HEK293 (cell line): ENCODE data around the gene ZNF821.

Source experiments
- CTCF ChIA-PET: fragments of 350-600 bp; formaldehyde crosslinking; extraction: SDS; loops from one replicate; lab custom pipeline; 2021; ENCODE audit warnings: antibody characterized with exemption; lab: Yijun Ruan, JAX
- POLR2A ChIA-PET: fragments of 300-600 bp; formaldehyde crosslinking; extraction: SDS; loops from one replicate; lab custom pipeline; 2020; ENCODE audit warnings: antibody characterized with exemption, inconsistent platforms; lab: Yijun Ruan, JAX
- H3K27ac ChIP-seq: fragments of 200-500 bp; sonication (Bioruptor generic); 2 replicates; pipeline ENCODE4 v1.5.1; 2014; ENCODE audit warnings: low read depth, low read length, control low read depth, inconsistent platforms; ENCODE audit errors: extremely low read depth
- H3K36me3 ChIP-seq, 2 experiments: fragments of 200-500 bp in 1 of 2; sonication (Bioruptor generic) in 1 of 2; 1 replicate in 1 of 2; 2 replicates in 1 of 2; pipeline ENCODE4 v1.5.1; 2014 to 2017; ENCODE audit warnings: inconsistent platforms in 2 of 2, low read length in 2 of 2; ENCODE audit not compliant: control insufficient read depth in 2 of 2, insufficient read depth in 1 of 2
- H3K4me1 ChIP-seq: fragments of 200-500 bp; sonication (Bioruptor generic); 2 replicates; pipeline ENCODE4 v1.5.1; 2014; ENCODE audit warnings: mild to moderate bottlenecking, low read length, inconsistent platforms; ENCODE audit not compliant: control insufficient read depth, insufficient read depth
- H3K4me3 ChIP-seq: 2 replicates; pipeline ENCODE4 v1.5.1; 2011; ENCODE audit warnings: low read depth, mild to moderate bottlenecking, control low read depth, low read length, moderate library complexity
- H3K9me3 ChIP-seq: fragments of 200-500 bp; sonication (Bioruptor generic); 2 replicates; pipeline ENCODE4 v1.5.1; 2014; ENCODE audit warnings: low read depth, low read length, inconsistent platforms; ENCODE audit not compliant: control insufficient read depth, insufficient read depth
- GFI1B ChIP-seq: fragments of 450-650 bp; formaldehyde crosslinking; IDR thresholded peaks from 2 replicates; pipeline ENCODE4 v1.5.1; 2016; ENCODE audit warnings: missing biosample characterization, missing genetic modification characterization
- REPIN1 ChIP-seq: fragments of 450-650 bp; formaldehyde crosslinking; IDR thresholded peaks from 2 replicates; pipeline ENCODE4 v1.5.1; 2017; ENCODE audit warnings: missing biosample characterization, missing genetic modification characterization, low read depth
- YY2 ChIP-seq: fragments of 450-650 bp; formaldehyde crosslinking; IDR thresholded peaks from 2 replicates; pipeline ENCODE4 v1.5.1; 2016; ENCODE audit warnings: missing biosample characterization, missing genetic modification characterization
- ZNF155 ChIP-seq: fragments of 450-650 bp; formaldehyde crosslinking; IDR thresholded peaks from 2 replicates; pipeline ENCODE4 v1.5.1; 2016; ENCODE audit warnings: missing biosample characterization, missing genetic modification characterization
- ZNF19 ChIP-seq: fragments of 450-650 bp; formaldehyde crosslinking; IDR thresholded peaks from 2 replicates; pipeline ENCODE4; 2016; ENCODE audit warnings: missing biosample characterization, missing genetic modification characterization, low read depth
- ZNF214 ChIP-seq: fragments of 450-650 bp; formaldehyde crosslinking; IDR thresholded peaks from 2 replicates; pipeline ENCODE4 v1.5.1; 2017; ENCODE audit warnings: missing biosample characterization, mild to moderate bottlenecking, missing genetic modification characterization, borderline replicate concordance
- ZNF292 ChIP-seq: fragments of 450-650 bp; formaldehyde crosslinking; IDR thresholded peaks from 2 replicates; pipeline ENCODE4 v1.5.1; 2016; ENCODE audit warnings: low read depth, missing biosample characterization, missing genetic modification characterization, borderline replicate concordance
- ZNF341 ChIP-seq: fragments of 450-650 bp; formaldehyde crosslinking; IDR thresholded peaks from 2 replicates; pipeline ENCODE4; 2016; ENCODE audit warnings: low read depth, missing biosample characterization, missing genetic modification characterization
- ZNF37A ChIP-seq: fragments of 450-650 bp; IDR thresholded peaks from 2 replicates; pipeline ENCODE4 v1.5.1; 2018; ENCODE audit warnings: missing biosample characterization, missing genetic modification characterization
- ZNF416 ChIP-seq: fragments of 450-650 bp; formaldehyde crosslinking; IDR thresholded peaks from 2 replicates; pipeline ENCODE4 v1.5.1; 2016; ENCODE audit warnings: missing biosample characterization, missing genetic modification characterization
- ZNF558 ChIP-seq: fragments of 450-650 bp; formaldehyde crosslinking; IDR thresholded peaks from 2 replicates; pipeline ENCODE4 v1.5.1; 2016; ENCODE audit warnings: missing biosample characterization, missing genetic modification characterization
- ZNF571 ChIP-seq: fragments of 450-650 bp; formaldehyde crosslinking; IDR thresholded peaks from 2 replicates; pipeline ENCODE4 v1.5.0; 2017; ENCODE audit warnings: missing biosample characterization, missing genetic modification characterization
- ZNF747 ChIP-seq: fragments of 450-650 bp; formaldehyde crosslinking; IDR thresholded peaks from 2 replicates; pipeline ENCODE4 v1.5.1; 2016; ENCODE audit warnings: missing biosample characterization, missing genetic modification characterization
- TF ChIP-seq, protein P1 (sequence below): fragments of 450-650 bp; IDR thresholded peaks from 2 replicates; pipeline ENCODE4 v1.5.1; 2018; ENCODE audit warnings: missing biosample characterization, missing genetic modification characterization
- TF ChIP-seq, protein P2 (sequence below): fragments of 450-650 bp; formaldehyde crosslinking; IDR thresholded peaks from 2 replicates; pipeline ENCODE4 v1.5.1; 2017; ENCODE audit warnings: missing biosample characterization, missing genetic modification characterization
- TF ChIP-seq, protein P3 (sequence below): fragments of 450-650 bp; formaldehyde crosslinking; IDR thresholded peaks from 2 replicates; pipeline ENCODE4 v1.5.1; 2017; ENCODE audit warnings: missing biosample characterization, missing genetic modification characterization
- TF ChIP-seq, protein P4 (sequence below): fragments of 450-650 bp; formaldehyde crosslinking; optimal IDR thresholded peaks from 2 replicates; pipeline ENCODE3; 2016; ENCODE audit warnings: missing biosample characterization, mild to moderate bottlenecking, missing genetic modification characterization

ZNF821 gene

DNA sequence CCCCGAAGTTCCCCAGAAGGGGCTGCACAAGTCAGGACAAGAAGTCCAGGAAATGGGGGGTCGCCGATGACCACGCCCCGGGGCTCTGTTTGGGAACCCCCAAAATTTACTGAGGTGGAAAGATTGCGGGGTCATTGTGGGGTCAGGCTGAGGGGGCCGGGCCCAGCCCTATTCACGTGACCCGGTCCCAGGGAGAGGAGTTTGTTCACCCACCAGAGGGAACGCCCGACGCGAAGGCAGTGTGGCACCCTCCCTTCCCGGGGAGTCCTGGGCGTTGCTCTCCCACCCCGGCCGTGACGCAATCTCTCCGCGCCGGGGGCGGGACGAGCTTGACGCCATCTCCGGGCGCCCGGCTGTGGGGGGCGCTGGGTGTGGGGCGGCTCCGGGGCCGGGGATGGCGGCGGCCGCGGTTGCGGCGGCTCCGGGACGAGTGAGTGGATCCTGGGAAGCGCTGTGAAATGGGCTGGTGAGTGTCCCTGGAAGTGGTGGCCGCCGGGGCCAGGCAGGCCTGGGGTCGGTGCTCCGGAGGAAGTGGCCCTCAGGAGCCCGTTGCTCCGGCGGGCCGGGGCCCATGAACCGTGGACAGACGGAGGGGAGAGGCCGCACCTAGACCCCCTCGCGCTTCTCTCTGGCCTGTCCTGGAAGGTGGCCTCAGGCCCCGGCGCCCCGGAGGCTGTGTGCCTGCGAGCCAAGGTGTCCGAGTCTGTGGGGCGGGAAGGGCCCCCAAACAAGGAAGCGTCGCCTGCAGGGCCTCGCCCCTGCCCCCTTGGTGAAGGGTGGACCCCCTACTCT lies 38.1 kb downstream of the ZNF821 start, which contains the start of gene ATXN1L (continued):
- TF ChIP-seq, protein P1, sequence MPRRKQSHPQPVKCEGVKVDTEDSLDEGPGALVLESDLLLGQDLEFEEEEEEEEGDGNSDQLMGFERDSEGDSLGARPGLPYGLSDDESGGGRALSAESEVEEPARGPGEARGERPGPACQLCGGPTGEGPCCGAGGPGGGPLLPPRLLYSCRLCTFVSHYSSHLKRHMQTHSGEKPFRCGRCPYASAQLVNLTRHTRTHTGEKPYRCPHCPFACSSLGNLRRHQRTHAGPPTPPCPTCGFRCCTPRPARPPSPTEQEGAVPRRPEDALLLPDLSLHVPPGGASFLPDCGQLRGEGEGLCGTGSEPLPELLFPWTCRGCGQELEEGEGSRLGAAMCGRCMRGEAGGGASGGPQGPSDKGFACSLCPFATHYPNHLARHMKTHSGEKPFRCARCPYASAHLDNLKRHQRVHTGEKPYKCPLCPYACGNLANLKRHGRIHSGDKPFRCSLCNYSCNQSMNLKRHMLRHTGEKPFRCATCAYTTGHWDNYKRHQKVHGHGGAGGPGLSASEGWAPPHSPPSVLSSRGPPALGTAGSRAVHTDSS (tag by site-specific recombination), result no peak
- no peak for TF ChIP-seq ZNF341
- TF ChIP-seq GFI1B (tag by site-specific recombination), result no peak
- no peak for TF ChIP-seq REPIN1
- no peak for TF ChIP-seq ZNF558
- TF ChIP-seq ZNF571, result no peak
- no peak for TF ChIP-seq ZNF292 (tag by site-specific recombination)
- TF ChIP-seq, protein P2, sequence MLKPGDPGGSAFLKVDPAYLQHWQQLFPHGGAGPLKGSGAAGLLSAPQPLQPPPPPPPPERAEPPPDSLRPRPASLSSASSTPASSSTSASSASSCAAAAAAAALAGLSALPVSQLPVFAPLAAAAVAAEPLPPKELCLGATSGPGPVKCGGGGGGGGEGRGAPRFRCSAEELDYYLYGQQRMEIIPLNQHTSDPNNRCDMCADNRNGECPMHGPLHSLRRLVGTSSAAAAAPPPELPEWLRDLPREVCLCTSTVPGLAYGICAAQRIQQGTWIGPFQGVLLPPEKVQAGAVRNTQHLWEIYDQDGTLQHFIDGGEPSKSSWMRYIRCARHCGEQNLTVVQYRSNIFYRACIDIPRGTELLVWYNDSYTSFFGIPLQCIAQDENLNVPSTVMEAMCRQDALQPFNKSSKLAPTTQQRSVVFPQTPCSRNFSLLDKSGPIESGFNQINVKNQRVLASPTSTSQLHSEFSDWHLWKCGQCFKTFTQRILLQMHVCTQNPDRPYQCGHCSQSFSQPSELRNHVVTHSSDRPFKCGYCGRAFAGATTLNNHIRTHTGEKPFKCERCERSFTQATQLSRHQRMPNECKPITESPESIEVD (tag by site-specific recombination), result no peak

DNA sequence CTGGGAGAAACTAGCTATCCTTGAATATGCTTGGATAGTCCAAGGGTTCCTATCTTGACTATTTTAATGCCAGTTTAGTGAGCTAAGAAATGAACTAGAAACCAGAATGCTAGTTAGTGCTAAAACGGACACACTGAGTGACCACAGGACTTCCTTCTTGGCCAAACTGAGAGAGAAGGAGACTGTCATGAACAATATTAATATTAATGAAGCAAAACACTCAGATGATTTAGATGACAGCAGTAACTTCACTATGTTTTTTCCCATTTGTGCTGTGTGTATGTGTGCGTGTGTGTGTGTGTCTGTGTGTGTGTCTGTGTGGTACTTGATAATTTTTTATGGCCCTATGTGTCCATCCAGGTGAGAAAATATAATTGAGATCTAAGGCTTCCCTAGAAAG lies 40.4 kb downstream of the ZNF821 start:
- H3K4me3 ChIP-seq, result no peak overlapping the region
- peaks cover 9% of the 10 kb centered on the region; the same call in 1 of the 2 replicates for H3K4me1 ChIP-seq
- no peaks in the 10 kb centered on the region for H3K9me3 ChIP-seq
- no peak overlapping the region for H3K27ac ChIP-seq
- CTCF ChIA-PET, result interaction anchor here (1.0 kb wide), 1 partner anchor 39 kb away, joined by 4 read pairs; no protein-coding TSS in a partner anchor
- POLR2A ChIA-PET, result interaction anchor here (0.6 kb wide), 1 partner anchor 57 kb away, joined by 3 read pairs; no protein-coding TSS in a partner anchor
- no peak for TF ChIP-seq ZNF416 (tag by site-specific recombination)
- TF ChIP-seq ZNF155 (tag by site-specific recombination), result no peak
- TF ChIP-seq, protein P1 (tag by site-specific recombination), result no peak
- TF ChIP-seq YY2, result no peak
- TF ChIP-seq ZNF747 (tag by site-specific recombination), result no peak
- TF ChIP-seq, protein P3, sequence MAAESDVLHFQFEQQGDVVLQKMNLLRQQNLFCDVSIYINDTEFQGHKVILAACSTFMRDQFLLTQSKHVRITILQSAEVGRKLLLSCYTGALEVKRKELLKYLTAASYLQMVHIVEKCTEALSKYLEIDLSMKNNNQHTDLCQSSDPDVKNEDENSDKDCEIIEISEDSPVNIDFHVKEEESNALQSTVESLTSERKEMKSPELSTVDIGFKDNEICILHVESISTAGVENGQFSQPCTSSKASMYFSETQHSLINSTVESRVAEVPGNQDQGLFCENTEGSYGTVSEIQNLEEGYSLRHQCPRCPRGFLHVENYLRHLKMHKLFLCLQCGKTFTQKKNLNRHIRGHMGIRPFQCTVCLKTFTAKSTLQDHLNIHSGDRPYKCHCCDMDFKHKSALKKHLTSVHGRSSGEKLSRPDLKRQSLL (tag by site-specific recombination), result no peak
- TF ChIP-seq, all 188 proteins: peak for 0
- peaks cover 5 to 9% of the 10 kb centered on the region in 2 experiments; a peak in 1 of 3 replicates for H3K36me3 ChIP-seq

DNA sequence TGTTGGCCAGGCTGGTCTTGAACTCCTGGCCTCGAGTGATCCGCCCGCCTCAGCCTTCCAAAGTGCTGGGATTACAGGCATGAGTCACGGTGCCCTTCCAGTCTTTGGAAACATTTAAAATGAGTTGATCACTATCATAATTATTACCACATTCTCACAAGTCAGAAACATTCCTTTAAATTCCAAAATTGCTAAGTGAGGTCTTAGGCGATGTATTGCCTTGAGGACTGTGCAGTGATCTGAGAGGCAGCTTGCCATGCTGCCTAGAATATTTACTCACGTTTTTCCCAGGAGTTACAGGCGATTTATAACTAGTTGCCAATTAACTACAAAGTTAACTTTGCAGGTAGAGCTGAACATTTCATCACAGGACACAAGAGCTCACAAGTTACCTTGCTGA lies 43.9 kb downstream of the ZNF821 start:
- Histone ChIP-seq H3K27ac (no peak overlapping the region), H3K36me3 (no peaks in the 10 kb centered on the region), H3K9me3 (no peaks in the 10 kb centered on the region), H3K4me3 (no peak overlapping the region), H3K4me1 (no peaks in the 10 kb centered on the region)
- ChIA-PET CTCF (no interaction called here), POLR2A (interaction anchor here (1.2 kb wide), 1 partner anchor 31 kb away, joined by 5 read pairs; the partner anchor contains the start of gene AP1G1)
- TF ChIP-seq ZNF214 (tag by site-specific recombination) (no peak), ZNF19 (tag by site-specific recombination) (no peak), ZNF37A (tag by site-specific recombination) (no peak)
- TF ChIP-seq, protein P4, sequence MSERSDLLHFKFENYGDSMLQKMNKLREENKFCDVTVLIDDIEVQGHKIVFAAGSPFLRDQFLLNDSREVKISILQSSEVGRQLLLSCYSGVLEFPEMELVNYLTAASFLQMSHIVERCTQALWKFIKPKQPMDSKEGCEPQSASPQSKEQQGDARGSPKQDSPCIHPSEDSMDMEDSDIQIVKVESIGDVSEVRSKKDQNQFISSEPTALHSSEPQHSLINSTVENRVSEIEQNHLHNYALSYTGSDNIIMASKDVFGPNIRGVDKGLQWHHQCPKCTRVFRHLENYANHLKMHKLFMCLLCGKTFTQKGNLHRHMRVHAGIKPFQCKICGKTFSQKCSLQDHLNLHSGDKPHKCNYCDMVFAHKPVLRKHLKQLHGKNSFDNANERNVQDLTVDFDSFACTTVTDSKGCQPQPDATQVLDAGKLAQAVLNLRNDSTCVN, result no peak
